ENCODE measurements around the gene TROAP.
"Not testable (repeated sequence)": the region's sequence is repeated elsewhere in the genome, so short reads cannot be mapped to it uniquely, and the experiment has no call there.

The TROAP gene, protein sequence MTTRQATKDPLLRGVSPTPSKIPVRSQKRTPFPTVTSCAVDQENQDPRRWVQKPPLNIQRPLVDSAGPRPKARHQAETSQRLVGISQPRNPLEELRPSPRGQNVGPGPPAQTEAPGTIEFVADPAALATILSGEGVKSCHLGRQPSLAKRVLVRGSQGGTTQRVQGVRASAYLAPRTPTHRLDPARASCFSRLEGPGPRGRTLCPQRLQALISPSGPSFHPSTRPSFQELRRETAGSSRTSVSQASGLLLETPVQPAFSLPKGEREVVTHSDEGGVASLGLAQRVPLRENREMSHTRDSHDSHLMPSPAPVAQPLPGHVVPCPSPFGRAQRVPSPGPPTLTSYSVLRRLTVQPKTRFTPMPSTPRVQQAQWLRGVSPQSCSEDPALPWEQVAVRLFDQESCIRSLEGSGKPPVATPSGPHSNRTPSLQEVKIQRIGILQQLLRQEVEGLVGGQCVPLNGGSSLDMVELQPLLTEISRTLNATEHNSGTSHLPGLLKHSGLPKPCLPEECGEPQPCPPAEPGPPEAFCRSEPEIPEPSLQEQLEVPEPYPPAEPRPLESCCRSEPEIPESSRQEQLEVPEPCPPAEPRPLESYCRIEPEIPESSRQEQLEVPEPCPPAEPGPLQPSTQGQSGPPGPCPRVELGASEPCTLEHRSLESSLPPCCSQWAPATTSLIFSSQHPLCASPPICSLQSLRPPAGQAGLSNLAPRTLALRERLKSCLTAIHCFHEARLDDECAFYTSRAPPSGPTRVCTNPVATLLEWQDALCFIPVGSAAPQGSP

DNA sequence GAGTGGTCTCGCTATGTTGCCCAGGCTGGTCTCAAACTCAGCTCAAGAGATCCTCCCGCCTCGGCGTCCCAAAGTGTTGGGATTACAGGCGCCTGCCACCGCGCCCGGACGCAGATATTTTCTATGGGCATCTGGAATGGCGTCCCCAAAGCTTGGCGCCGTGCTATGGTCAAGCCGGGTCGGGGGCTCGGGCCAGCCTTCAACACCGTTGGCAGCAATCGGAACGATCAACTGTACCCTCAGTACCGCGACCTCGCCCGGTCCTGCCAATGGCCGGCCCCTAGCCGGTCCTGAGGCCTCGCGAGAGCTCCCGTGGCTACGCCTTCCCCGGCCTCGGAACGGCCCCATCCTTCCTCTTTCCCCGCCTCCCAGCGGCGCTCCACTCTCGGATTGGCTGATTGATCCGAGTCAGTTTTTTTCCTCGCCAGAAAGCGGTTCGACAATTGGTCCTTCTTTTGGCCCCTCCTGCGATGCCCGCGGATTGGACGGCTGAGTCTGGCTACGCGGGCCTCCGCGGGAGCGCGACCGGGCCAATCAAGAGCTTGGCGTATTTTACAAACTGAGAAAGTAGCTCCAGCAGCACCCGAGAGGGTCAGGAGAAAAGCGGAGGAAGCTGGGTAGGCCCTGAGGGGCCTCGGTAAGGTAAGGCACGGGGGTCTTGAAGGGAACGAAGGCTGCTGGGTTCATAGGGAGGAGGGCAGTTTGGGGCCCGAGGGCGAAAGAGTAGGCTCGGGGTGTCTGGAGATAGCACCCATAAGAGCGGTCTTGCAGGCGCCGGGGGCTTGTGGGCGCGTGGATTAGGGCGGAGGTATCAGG lies at the start of gene TROAP:
TROAP (plus strand) TSS at position 548 of the 816 bp plus-strand sequence. CDS start 354 bp downstream, outside the sequence.
- ATAC-seq: peak; percentile 98 to 99

DNA sequence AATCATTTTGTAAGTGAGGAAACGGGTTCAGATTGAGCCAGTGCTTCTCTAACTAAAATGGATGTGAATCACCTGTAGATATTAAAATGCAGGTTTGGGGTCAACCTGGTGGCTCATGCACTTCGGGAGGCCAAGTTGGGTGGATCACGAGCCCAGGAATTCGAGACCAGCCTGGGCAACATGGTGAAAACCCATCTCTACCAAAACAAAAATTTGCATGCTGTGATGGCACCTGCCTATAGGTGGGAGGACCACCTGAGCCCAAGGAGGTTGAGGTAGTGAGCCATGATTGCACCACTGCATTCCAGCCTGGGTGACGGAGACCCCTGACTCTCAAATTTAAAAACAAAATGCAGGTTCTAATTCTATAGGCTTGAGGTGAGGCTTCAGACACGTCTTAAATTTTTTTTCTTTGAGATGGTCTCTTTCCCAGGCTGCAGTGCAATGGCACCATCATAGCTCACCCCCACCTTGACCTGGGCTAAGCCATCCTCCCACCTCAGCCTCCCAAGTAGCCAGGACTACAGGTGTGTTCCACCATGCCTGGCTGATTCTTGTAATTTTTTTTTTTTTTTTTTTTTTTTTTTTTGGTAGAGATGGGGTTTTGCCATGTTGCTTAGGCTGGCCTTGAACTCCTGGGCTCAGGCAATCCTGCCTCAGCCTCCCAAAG lies 49.2 kb upstream of the TROAP start:
- ATAC-seq: no peak

DNA sequence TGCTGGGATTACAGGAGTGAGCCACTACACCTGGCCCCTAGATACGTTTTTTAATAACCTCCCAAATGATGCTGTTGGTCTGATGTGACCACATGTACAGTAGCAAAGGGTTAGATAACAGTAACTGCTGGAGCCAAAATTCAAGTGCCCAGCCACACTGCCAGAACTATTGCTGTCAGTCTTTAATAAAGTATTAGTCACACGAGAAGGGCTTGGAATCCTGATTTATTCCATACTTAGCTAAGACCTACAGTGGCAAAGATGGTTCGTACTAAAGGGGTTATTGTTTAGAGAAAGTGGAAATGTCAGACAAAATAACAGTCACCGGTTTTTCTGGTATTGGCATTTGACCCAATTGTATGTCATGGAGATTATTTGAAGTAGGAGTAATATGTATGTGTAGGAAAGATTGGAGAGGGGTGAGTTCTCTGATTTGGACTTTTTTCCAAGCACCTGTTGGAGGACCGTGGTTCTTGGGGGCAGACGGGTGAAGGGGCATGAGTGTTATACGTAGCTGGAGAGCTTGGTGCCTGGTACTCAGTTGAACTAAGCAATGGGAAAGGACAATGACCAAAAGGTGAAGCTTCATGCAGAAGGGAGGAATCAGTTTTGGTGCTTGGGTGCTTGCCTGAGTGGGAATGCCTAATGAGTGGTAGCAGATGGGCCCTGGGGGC lies 48.5 kb upstream of the TROAP start:
- no peak for ATAC-seq

DNA sequence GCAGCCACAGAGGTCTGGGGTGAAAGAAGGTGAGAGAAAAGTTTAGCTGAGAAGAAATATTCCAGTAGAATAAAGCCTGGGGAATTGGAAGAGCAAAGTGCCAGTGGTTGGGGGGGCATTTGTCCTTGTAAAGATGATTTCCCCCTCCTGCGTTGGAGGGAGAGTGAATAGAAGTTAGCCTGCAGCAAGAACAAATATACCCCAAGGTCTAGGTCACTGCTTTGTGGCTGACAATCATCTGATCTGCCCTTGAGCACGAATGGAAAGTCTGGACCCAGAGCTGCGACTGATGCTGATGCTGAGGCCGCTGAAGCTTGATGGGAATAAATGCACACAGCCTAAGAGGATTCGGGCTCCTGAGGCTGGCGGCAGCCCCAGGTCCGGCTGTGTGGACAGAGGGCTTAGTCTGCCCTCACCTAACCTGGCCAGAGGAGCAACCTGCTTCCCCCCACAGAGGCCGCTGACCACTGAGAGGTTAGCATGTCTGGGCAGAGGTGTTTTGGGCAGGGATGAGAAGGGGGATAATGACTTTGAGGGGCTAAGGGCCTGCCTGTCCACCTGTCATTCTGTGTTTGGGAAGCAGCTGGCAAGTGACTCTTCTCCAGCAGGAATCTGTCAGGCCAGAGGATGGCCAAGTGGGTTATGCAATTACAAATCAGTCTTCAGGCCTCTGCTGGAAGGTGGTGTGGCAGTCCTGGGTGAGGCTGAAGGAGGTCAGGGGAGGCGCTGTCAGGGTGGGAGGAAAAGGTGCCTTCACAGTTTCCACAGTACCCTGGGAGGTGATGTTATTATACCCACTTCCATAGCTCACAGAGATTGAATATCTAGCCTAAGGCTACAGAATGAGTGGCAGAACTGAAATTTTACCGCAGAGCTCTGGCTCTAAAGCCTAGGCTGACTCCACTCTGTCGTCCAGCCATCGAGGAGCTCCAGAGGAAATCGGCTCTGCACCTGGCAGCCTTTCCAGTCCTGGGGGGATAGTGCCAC lies 46.5 kb upstream of the TROAP start:
- ATAC-seq: no peak

DNA sequence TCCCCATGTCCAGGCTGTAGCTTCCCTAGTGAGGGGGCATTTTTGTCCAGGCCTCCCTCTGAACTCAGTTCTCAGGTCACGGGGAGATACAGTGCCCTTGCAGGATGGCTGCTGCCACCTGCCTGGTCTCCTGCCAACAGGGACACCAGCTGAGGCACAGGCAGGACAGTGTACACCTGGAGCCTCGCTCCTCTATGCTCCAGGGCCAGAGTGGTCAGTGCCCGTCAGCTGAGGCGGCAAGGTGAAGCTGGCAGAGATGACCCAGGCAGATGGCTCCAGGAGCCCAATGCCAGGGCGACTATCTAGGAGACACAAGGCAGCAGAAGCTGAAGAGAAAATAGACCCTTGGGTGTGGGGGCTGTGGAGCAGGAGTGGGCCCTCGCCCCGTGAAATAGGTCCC lies 45.6 kb upstream of the TROAP start:
- no peak for ATAC-seq

DNA sequence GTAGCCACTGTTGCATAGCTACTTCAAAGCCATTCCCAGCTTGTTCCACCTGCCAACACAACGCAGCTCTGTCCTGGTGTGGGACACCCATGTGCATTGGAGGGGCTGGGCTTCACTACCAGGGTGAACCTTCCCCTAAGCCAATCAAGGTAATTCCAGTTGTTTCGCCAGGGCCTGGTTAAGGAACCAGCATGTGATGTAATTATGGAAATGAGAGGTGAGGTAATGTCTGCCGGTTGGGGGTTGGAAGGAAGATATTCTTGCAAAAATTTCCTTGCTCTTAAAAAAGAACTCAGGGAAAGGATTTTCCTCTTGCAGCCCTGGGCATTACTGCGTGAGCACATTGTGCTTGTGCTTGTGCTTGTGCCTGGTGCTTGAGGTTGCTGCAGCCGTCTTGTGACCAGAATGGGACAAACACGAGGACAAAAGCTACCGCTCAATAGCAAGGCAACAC lies 43.3 kb upstream of the TROAP start:
- no peak for ATAC-seq

DNA sequence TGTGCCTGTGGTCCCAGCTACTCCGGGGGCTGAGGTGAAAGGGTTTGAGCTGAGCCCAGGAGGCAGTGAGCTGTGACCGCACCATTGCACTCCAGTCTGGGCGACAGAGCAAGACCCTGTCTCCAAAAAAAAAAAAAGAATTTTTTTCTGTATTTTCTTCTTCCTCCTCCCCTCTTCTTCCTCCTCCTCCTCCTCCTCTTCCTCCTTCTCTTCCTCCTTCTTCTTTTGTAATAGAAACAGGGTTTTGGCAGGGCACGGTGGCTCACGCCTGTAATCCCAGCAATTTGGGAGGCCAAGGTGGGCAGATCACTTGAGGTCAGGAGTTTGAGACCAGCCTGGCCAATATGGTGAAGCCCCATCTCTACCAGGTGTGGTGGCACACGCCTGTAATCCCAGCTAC lies 42.5 kb upstream of the TROAP start:
- ATAC-seq: not testable (repeated sequence)

DNA sequence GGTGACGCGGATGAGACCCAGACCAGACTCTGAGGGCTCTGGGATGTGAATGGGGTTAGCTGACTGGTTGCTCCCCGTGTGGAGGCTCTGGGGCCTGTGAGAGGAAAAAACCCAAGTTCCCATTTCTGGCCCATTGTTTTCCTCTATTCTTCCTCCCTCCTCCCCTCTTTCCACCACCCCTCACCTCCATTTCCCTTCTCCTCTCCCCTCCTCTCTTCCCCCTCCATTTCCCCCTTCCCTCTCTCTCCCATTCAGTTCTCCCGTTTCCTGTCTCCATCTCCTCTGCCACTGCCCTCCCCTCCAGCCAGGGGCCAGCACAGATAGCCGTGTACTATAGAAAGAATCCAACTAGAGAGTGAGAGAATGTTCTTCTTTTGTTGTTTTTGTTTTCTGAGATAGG lies 40.8 kb upstream of the TROAP start:
- ATAC-seq: no peak

DNA sequence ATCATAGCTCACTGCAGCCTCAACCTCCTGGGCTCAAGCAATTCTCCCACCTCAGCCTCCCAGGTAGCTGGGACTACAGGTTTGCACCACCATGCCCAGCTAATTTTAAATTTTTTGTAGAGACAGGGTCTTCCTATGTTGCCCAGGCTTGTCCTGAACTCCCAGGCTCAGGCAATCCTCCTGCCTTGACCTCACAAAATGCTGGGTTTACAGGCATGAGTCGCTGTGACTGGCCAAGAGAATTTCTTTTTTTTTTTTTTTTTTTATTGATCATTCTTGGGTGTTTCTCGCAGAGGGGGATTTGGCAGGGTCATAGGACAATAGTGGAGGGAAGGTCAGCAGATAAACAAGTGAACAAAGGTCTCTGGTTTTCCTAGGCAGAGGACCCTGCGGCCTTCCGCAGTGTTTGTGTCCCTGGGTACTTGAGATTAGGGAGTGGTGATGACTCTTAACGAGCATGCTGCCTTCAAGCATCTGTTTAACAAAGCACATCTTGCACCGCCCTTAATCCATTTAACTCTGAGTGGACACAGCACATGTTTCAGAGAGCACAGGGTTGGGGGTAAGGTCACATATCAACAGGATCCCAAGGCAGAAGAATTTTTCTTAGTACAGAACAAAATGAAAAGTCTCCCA lies 40.2 kb upstream of the TROAP start:
- not testable (repeated sequence) for ATAC-seq

DNA sequence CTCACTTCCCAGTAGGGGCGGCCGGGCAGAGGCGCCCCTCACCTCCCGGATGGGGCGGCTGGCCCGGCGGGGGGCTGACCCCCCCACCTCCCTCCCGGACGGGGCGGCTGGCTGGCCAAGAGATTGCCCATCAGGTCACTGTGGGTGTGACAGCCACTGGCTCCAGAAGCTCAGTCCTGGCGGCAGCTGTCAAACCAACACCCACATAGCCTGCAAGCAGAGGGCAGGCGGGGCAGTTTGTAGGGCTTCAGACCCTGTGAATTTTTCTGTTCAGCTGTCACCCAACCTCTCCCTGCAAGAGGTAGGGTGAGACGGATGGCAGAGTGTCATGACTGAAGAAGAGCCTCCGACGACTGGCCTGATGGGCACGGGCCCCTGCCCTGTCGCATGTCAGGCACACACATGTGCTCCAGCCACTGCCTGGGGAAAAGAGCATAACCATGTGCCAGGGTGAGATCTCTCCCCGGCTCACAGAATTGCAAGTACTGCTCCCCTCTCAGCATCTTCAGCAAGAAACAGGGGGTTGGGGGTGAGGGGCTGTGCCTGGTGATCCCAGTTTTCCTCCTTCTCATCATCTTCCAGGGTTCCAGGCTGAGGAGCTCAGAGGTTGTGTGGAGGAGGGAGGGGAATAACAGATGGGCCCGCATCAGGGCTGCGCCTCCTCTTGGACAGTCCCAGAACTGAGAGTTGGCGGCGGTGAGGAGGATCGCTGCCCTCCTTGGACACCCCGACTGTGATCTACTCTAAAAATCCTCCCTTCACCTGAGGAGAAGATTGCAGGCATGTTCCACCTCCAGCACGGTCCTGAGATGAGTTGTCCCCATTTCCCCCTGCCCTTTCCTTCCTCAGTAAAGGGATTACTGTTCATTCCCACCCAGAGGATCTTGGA lies 39.3 kb upstream of the TROAP start:
- ATAC-seq: no peak

DNA sequence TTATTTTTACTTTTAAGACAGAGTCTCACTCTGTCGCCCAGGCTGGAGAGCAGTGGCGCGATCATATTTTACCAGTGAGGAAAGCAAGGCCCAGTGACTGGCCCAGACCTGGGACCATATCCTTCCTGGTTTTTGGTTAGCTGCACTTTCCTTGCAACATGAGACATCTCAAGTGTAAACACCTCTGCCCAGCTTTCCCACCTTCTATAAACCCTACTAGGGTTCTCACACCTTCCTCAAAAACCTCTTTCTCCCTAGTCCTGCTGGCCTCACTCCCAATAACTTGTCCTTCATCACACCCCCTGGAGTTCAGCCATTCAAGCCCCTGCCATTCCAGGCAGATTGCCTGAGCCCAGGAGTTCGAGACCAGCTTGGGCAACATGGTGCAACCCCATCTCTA lies 38.4 kb upstream of the TROAP start:
- no peak for ATAC-seq

DNA sequence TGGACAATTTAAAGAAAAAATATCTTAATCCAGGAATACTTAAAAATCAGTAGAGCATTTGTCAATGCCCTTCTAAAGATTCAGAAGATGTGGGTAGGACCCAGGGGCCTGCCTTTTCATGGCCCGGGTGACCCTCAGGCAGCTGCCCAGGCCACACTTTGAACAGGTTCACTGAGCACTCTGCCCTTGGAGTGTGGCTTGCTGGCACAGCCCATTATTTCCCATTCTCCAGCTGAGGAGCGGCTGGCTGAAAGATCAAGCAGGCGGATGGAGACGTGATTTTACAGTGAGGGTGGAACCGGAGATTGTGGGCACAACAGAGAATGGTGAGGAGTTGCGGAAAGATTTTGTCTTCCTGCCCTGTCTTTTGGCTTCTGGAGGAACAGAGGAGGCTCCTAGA lies 35.2 kb upstream of the TROAP start:
- ATAC-seq: no peak

DNA sequence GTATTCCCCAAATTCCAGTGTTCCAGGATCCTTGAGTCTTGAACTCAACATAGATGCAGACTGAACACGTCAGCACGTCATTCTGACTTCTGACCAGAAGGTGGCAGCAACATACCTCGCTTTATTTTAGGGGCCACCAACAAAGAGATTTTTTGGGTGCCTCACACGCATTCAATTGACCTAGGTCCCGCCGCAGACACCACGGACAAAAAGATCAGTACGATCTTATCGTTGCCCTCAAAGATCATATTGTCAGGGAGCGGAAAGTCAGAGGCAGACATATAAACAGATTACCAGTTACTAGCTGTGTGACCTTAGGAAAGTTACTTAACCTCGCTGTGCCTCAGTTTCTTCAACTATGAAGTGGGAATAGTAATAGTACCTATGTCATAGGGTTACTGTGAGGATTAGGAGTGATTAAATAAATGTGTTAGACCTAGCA lies 34.6 kb upstream of the TROAP start:
- peak in 1 of 2 donors; percentile 41 for ATAC-seq

DNA sequence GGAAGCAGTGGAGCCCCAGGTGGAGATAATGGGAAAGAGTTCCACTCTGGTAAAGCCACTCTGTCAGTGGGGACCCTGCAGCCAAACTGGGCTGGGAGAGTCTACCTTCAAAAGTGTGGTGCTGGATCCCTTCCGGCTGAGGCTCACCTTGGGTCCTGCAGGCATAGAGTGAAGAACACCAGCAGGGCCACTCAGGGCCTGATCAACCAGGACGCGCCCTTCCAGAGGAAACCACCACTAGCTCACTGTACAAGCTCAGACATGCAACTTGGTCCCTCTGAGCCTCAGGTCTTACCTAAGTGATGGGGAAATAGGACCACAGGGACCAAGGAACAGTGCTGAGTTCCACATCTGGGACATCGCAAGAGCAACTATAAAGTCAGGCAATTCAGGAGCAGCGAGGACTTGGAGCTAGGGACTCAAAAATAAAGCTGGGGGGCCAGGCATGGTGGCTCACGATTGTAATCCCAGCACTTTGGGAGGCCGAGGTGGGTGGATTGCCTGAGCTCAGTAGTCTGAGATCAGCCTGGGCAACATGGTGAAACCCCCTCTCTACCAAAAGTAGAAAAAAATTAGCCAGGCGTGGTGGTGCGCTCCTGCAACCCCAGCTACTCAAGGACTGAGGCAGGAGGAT lies 34.0 kb upstream of the TROAP start:
- no peak for ATAC-seq

DNA sequence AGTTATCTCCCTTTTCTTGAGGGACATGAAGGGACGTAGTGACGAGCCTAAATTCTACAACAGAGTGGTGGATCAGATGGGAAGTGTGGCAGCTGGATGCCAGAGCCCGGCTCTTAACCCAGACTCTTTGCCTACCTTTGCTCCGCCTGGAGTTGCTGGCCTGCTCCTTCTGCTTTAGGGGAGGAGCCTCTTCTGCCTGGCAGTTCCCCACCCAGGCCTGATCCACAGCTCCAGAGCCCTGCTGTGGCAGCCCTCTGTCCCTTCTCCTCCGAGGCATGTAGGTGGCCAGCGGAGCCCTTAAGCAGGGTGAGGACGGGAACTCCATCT lies 30.4 kb upstream of the TROAP start:
- no peak for ATAC-seq

DNA sequence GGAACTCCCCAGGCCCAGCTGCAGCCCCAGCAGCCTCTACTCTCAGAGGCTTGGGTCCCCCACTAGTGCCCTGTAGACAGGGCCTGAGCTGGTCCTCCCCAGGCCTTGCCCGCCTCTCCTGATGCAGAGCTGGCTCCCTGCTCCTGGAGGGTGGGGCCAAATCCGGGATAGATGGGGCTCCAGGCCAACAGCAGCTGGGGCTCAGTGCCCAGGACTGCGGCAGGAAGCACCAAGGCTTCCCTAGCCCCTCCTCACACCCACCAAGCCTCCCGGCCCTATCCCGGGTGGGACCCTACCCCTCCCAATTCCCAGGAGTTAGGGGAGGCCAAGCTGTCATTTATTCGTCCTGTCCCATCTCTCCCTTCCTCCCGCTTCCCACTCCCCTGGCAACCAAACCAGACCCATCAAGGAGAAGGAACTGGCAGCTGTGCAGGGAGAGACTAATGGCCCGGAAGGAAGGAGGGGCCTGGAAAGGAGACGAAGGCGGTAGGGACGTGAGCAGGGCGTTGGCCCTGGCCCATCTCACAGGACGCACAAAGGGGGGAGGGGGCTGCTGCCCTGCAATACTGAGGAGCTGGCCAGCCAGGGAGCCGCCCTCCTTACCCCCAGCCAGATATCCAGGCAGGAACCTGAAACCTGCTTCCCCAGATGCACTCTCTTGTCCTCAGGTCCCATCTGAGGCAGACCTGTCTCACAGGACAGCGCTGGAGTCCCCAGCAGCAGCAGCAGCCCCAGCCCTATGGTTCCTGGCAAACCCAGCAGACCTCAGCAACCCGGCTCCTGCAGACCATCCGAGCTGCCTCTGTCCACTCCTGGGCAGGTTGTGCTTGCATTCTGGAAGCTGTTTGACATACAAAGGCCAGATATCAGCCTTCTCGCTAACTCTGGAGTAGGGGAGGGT lies 29.7 kb upstream of the TROAP start:
- no peak for ATAC-seq

DNA sequence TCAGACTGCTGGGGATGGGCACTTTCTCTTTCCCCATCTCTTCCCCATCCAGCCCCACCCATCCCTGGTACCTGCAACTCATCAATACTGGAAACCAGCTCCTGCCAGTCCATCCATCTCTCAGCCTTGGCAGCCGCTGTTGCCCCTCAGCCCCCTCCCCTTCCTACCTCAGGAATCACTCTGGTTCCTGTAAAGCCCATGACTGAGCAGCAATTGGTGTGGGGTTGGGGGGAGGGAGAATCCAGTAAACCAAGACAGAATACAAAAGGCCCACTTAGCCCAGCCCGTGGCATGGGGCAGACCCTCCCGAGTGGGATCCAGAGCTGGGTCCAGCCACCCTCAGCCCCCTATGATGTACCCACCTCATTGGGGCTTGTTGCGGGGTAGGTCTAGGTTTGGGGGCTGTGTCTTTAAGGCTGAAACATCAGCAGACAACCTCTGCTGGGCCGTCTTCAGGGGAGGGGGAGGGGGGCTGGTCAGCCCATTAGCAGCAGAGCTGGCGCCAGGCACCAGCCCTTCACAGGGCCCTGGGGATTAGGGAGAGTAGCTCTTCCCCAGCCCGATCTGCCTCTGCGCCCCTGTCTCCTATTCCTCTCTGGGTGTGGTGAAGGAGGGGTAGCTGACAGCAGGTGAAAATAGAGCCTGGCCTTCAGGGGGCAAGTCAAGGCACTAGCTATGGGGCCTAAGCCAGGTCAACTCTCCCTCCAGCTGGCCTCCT lies 28.8 kb upstream of the TROAP start:
- no peak for ATAC-seq
